PC-9 (cell line): ENCODE results near the gene APOM. TPM values are rescaled to one million over a fixed set of nuclear protein-coding genes. Genes with fewer than 3 reads are reported as not detected.
A peak's percentile ranks its signal among the peaks of the same experiment; 100 is the strongest.

Experiments
- BruUV-seq: library from RNA; stranded (reverse); fragments of 400-500 nt; replicated peaks from 2 replicates; lab custom pipeline; 2021; lab: Mats Ljungman, UMichigan
- CTCF ChIA-PET: fragments of 300-600 bp; sonication (Branson Sonifier 250); formaldehyde crosslinking; loops from one replicate; lab custom pipeline; 2022; ENCODE audit warnings: antibody characterized with exemption; lab: Charles Lee
- POLR2A ChIA-PET: fragments of 300-600 bp; sonication (Branson Sonifier 250); formaldehyde crosslinking; loops from one replicate; lab custom pipeline; 2022; ENCODE audit warnings: antibody characterized with exemption; ENCODE audit not compliant: unreplicated experiment; lab: Charles Lee
- DNase-seq, 2 experiments: peaks; one replicate each; pipeline versions ENCODE4 v3.0.0 to v3.0.0-alpha.2; 2015 to 2022; ENCODE audit warnings: mixed read lengths in 1 of 2
- H2AFZ ChIP-seq: fragments of 200-600 bp; sonication (generic); 2 replicates; pipeline ENCODE4 v1.8.1; 2017; ENCODE audit warnings: antibody characterized with exemption
- H3F3A ChIP-seq: fragments of 200-600 bp; sonication (generic); 2 replicates; pipeline ENCODE4 v1.8.1; 2017; ENCODE audit warnings: antibody characterized with exemption, mild to moderate bottlenecking, low read depth; ENCODE audit not compliant: insufficient read depth
- H3K27ac ChIP-seq: fragments of 200-600 bp; sonication (generic); 2 replicates; pipeline ENCODE4 v1.6.1; 2016; ENCODE audit warnings: mixed run types
- H3K27me3 ChIP-seq: fragments of 200-600 bp; sonication (generic); 2 replicates; pipeline ENCODE4 v1.6.1; 2016; ENCODE audit warnings: low read depth, mixed run types; ENCODE audit not compliant: insufficient read depth
- H3K36me3 ChIP-seq: fragments of 200-600 bp; sonication (generic); 2 replicates; pipeline ENCODE4 v1.6.1; 2016; ENCODE audit warnings: low read depth, mixed run types
- H3K4me1 ChIP-seq: fragments of 200-600 bp; sonication (generic); replicated peaks from 2 replicates; pipeline ENCODE4 v1.6.1; 2016; ENCODE audit warnings: mixed run types; ENCODE audit not compliant: insufficient read depth
- H3K4me2 ChIP-seq: fragments of 200-600 bp; sonication (generic); 2 replicates; pipeline ENCODE4 v1.6.1; 2017; ENCODE audit warnings: mixed run types
- H3K4me3 ChIP-seq: fragments of 200-600 bp; sonication (generic); 2 replicates; pipeline ENCODE4 v1.6.1; 2016; ENCODE audit warnings: mixed run types
- H3K79me2 ChIP-seq: fragments of 200-600 bp; sonication (generic); 2 replicates; pipeline ENCODE4 v1.6.1; 2017; ENCODE audit warnings: low read depth, mixed run types
- H3K9me2 ChIP-seq: fragments of 200-600 bp; sonication (generic); 2 replicates; pipeline ENCODE4 v1.8.1; 2017; ENCODE audit warnings: mild to moderate bottlenecking; ENCODE audit not compliant: insufficient read depth
- H3K9me3 ChIP-seq: fragments of 200-600 bp; sonication (generic); 2 replicates; pipeline ENCODE4 v1.8.1; 2016; ENCODE audit warnings: low read depth; ENCODE audit not compliant: insufficient read depth
- H4K20me1 ChIP-seq: fragments of 200-600 bp; sonication (generic); 2 replicates; pipeline ENCODE4 v1.8.1; 2017; ENCODE audit not compliant: insufficient read depth
- CTCF ChIP-seq: fragments of 200-600 bp; sonication (generic); conservative IDR thresholded peaks from 2 replicates; pipeline ENCODE4 v1.6.1; 2017; ENCODE audit warnings: mixed run types, antibody characterized with exemption, mild to moderate bottlenecking, moderate library complexity
- EZH2 ChIP-seq: fragments of 200-600 bp; sonication (generic); IDR thresholded peaks from 2 replicates; pipeline ENCODE4 v1.8.0; 2017; ENCODE audit warnings: antibody characterized with exemption, low read depth
- intact Hi-C: fragments of 100-400 bp; cut with micrococcal nuclease; formaldehyde crosslinking; loops from one replicate; pipeline ENCODE4 v1.10.0; 2022; ENCODE audit not compliant: unreplicated experiment
- total RNA-seq: library from RNA; stranded (reverse); gene quantifications from 2 replicates; pipeline ENCODE4 v1.2.3, GENCODE V29; 2021

The APOM gene
- total RNA-seq, 1 experiment from 2014 or later: 2.9 TPM

GRCh38 chr6:31681135-31681671, 25.5 kb downstream of the APOM start:
- no peaks in the 10 kb centered on the region for H3K79me2 ChIP-seq
- no peaks in the 10 kb centered on the region for H3K27me3 ChIP-seq
- ChIA-PET CTCF (interaction anchor here (0.7 to 1.6 kb wide), 3 partner anchors 89 to 271 kb away, joined by 7 to 14 read pairs (median 11); no protein-coding TSS in a partner anchor), POLR2A (interaction anchor here (0.6 kb wide), 2 partner anchors 9 to 58 kb away, joined by 3 to 17 read pairs; no protein-coding TSS in a partner anchor)
- peak overlapping the region; percentile 98 for H2AFZ ChIP-seq
- H3K27ac ChIP-seq: peak overlapping the region; percentile 31; the same call in 1 of the 2 replicates
- H3K4me1 ChIP-seq: peaks cover 17% of the 10 kb centered on the region
- TSS peak; percentile 22 for BruUV-seq
- no peaks in the 10 kb centered on the region for H4K20me1 ChIP-seq
- peak overlapping the region; percentile 99 for H3K4me2 ChIP-seq
- H3K9me3 ChIP-seq: no peaks in the 10 kb centered on the region
- TF ChIP-seq EZH2: no peak
- TF ChIP-seq CTCF: no peak
- peak overlapping the region; percentile 70 for H3K4me3 ChIP-seq
- H3K9me2 ChIP-seq: no peaks in the 10 kb centered on the region
- no peaks in the 10 kb centered on the region for H3K36me3 ChIP-seq
- intact Hi-C loops: loop anchor here (2.0 to 10.0 kb wide), 3 partner anchors 194 to 272 kb away; partner anchors contain the start of genes EHMT2 and SLC44A4
- H3F3A ChIP-seq: peaks cover 20% of the 10 kb centered on the region
- DNase-seq: peak in 1 of 2 experiments; percentile 57

GRCh38 chr6:31683591-31683990, 27.9 kb downstream of the APOM start:
- H3K27me3 ChIP-seq: no peaks in the 10 kb centered on the region
- no peaks in the 10 kb centered on the region for H4K20me1 ChIP-seq
- ChIA-PET POLR2A (no interaction called here), CTCF (interaction anchor here (0.5 kb wide), 1 partner anchor 513 kb away, joined by 5 read pairs; no protein-coding TSS in a partner anchor)
- no peaks in the 10 kb centered on the region for H3K9me2 ChIP-seq
- no peak overlapping the region for H2AFZ ChIP-seq
- H3K27ac ChIP-seq: no peak overlapping the region
- H3F3A ChIP-seq: peaks cover 16% of the 10 kb centered on the region
- H3K9me3 ChIP-seq: no peaks in the 10 kb centered on the region
- no peak overlapping the region for H3K4me2 ChIP-seq
- no TSS peak for BruUV-seq
- peaks cover 17% of the 10 kb centered on the region for H3K4me1 ChIP-seq
- no peak for DNase-seq
- no peak overlapping the region for H3K4me3 ChIP-seq
- no peaks in the 10 kb centered on the region for H3K79me2 ChIP-seq
- TF ChIP-seq EZH2: no peak
- no peak for TF ChIP-seq CTCF
- no peaks in the 10 kb centered on the region for H3K36me3 ChIP-seq
- intact Hi-C loops: loop anchor here (5.0 to 10.0 kb wide), 2 partner anchors 191 to 214 kb away; partner anchors contain the start of genes EHMT2 and SLC44A4

DNA sequence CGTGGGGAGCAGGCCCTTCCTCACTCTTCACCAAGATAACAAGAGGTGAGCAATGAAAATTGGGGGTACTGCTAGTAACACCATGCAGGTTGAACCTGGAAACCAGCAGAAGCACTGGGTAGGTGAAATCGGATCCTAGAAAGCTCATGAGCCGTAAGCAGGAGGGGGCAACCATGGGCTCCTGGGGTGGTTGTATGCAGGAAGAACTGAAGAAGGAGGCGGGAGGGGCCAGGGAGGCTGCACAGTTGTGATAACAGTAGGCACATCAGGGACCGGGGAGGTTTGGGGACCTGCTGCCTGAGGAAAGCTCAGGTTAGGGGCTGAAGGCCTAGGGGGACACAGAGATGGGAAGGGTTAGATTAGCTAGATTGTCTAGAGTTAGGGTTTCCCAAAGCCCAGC, 30.8 kb downstream of the APOM start:
- Histone ChIP-seq H3K79me2 (no peaks in the 10 kb centered on the region), H3K27ac (no peak overlapping the region), H2AFZ (no peak overlapping the region), H3K4me2 (no peak overlapping the region), H3K27me3 (no peaks in the 10 kb centered on the region), H3K36me3 (no peaks in the 10 kb centered on the region), H4K20me1 (no peaks in the 10 kb centered on the region), H3K4me1 (peaks cover 7% of the 10 kb centered on the region), H3K9me3 (no peaks in the 10 kb centered on the region), H3F3A (peaks cover 9% of the 10 kb centered on the region), H3K4me3 (no peak overlapping the region), H3K9me2 (no peaks in the 10 kb centered on the region)
- ChIA-PET POLR2A (no interaction called here), CTCF (no interaction called here)
- intact Hi-C loops: loop anchor here (10.0 kb wide), 1 partner anchor 188 kb away; the partner anchor contains the start of gene SLC44A4
- DNase-seq: no peak
- no peak for TF ChIP-seq EZH2
- TF ChIP-seq CTCF: no peak
- no TSS peak for BruUV-seq
